GM18907 (cell line): Measurements from ENCODE around the gene TMEM63C.
"Not testable (repeated sequence)": the region's sequence is repeated elsewhere in the genome, so short reads cannot be mapped to it uniquely, and the experiment has no call there.

ENCODE experiments used
- ATAC-seq: cut with Tn5 transposase; IDR thresholded peaks from one replicate; pipeline ENCODE4 v1.9.1; 2021; ENCODE audit warnings: mild to moderate bottlenecking, moderate library complexity; ENCODE audit not compliant: unreplicated experiment

Gene TMEM63C

GRCh38 chr14:77275601-77276017, 94.0 kb downstream of the TMEM63C start:
- no peak for ATAC-seq

- ATAC-seq = no peak
Observed at GRCh38 chr14:77276295-77276935, 94.8 kb downstream of the TMEM63C start.

DNA sequence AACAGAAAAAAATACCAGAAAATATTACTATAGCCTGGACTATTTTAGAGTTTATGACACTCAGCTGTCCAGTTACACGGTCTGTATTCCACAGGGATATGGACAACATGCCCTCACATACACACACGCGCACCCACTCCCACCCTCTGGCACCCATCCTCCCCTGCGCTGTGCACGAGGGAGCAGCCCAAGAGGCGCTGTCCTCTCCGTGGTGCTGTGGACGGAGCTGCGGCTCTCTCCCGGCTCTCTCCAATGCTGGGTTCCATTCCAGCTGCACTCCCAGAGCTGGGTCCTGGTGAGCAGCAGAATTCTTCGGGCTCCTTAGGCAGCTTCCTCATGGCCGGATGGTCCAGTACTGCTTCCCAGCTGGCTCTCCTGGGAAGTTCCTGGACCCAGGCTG, 95.4 kb downstream of the TMEM63C start:
- no peak for ATAC-seq

GRCh38 chr14:77278461-77279230, 97.0 kb downstream of the TMEM63C start:
- no peak for ATAC-seq

- no peak for ATAC-seq
Observed at GRCh38 chr14:77279719-77280118, 98.1 kb downstream of the TMEM63C start.

- ATAC-seq = not testable (repeated sequence)
Observed at GRCh38 chr14:77280921-77281320, 99.3 kb downstream of the TMEM63C start.

DNA sequence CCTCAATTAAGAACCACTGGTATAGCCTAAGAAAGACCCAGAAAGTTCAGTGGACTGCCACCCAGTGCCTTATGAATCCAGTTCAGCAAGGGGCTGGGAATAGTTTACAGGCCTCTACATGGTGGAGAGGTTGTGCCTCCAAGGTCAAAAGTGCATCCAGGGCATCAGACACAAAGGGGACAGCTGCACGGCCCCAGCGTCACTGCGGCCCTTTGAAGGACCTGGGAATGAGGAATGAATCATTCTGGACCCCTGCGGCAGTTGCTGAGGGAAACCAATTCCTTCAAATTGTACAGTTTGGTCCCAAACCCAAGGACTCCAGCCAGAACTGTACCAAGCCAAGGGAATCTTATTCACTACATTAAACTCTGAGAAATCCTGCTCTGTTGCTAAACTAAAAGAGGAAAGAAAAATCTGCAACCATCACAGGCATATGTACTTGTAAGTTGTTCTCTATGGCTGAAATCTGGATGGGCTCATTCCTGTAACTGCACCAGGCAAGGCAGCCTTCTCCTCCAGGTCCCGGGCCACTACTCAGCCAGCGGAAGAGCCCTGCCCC, 100.3 kb downstream of the TMEM63C start:
- ATAC-seq = no peak

GRCh38 chr14:77284066-77284465, 102.5 kb downstream of the TMEM63C start:
- no peak for ATAC-seq

GRCh38 chr14:77284466-77284865, 102.9 kb downstream of the TMEM63C start:
- ATAC-seq = no peak

- no peak for ATAC-seq
Observed at GRCh38 chr14:77286576-77286975, 105.0 kb downstream of the TMEM63C start.

GRCh38 chr14:77290705-77291104, 109.1 kb downstream of the TMEM63C start:
- no peak for ATAC-seq

DNA sequence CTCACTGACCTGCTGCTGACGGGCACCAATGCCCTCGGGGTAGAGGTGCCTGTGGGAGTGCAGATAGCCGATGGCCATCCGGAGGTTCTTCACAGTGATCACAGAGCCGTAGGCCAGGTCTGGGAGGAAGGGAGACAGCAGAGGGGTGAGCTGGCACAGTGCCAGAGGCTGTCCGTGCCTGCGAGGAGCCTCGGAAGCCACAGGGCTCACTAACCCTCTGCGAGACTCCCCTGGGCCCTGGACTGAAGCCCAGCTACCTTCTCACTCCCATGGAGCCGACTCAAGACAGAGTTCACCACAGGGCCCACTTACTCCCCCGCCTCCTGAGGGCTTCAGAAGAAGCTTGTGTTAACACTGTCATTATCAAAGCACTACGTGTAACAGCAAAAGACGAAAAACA, 114.6 kb downstream of the TMEM63C start:
- no peak for ATAC-seq

- ATAC-seq = no peak
Observed at GRCh38 chr14:77296906-77297305, 115.3 kb downstream of the TMEM63C start.

DNA sequence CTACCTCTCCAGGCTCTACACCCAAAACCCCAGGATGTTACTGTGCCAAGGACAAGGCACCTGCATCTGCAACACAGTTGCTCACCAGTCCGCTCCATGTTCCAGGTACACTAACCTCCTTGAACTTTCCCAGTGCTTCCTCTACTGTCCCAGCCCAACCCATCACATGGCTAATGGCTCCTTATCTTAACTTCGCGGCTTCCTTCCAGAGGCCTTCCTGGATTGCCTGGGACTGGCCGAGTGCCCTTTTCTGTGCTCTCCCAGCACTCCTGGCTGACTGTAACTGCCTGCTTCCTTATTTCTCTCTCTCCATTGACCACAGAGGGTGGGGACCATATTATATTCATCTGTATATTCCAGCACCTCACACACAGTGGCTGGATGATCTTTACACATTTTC, 118.2 kb downstream of the TMEM63C start:
- ATAC-seq = no peak

- ATAC-seq = no peak
Observed at GRCh38 chr14:77301103-77301502, 119.5 kb downstream of the TMEM63C start.

- no peak for ATAC-seq
Observed at GRCh38 chr14:77302926-77303325, 121.3 kb downstream of the TMEM63C start.

GRCh38 chr14:77303417-77304156, 122.0 kb downstream of the TMEM63C start:
- ATAC-seq = peak; percentile 85

DNA sequence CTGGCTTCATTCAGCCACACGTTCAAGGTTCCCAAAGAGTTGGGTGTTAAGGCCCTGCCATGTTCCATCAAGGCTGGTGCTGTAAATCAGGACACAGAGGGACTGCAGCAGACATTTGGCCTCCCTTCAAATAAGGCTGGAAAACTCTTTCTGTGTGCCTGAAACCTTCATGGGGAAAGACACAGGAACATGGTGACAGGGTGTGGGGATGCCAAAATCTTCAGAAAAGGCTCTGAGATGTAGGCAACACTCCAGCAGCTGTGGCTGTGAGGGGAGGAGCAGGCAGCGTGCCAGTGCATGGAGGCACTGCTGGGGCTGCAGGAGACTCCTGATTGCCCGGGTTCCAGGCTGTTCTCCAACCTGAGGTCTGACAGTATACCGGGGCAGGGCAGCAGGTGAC, 124.1 kb downstream of the TMEM63C start:
- ATAC-seq = no peak

GRCh38 chr14:77306416-77306815, 124.8 kb downstream of the TMEM63C start:
- ATAC-seq = no peak

GRCh38 chr14:77306851-77307496, 125.4 kb downstream of the TMEM63C start:
- no peak for ATAC-seq
